NCI-H2029 (cell line): Measurements from ENCODE around the gene STPG2.

Experiments
- DNase-seq: peaks from one replicate; lab custom pipeline; 2025; lab: John Stamatoyannopoulos, UW

Gene STPG2

DNA sequence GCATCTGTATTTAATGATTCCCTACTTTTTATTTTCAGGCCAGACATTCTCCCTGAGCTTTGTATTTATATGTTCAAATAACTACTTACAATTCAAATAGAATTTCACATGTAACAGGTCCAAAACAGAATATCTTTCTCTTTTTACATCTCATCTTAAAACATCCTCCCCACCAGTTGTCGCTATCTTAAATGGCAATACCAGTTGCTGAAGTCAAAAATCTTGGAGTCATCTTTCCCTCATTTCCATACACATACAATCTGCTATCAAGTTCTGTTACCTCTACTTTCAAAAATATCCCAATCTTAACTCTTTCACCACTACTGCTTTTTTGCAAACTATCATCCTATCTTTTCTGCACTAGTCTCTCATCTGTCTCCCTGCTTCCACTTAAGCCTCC, 330.5 kb downstream of the STPG2 start:
- no peak for DNase-seq

DNA sequence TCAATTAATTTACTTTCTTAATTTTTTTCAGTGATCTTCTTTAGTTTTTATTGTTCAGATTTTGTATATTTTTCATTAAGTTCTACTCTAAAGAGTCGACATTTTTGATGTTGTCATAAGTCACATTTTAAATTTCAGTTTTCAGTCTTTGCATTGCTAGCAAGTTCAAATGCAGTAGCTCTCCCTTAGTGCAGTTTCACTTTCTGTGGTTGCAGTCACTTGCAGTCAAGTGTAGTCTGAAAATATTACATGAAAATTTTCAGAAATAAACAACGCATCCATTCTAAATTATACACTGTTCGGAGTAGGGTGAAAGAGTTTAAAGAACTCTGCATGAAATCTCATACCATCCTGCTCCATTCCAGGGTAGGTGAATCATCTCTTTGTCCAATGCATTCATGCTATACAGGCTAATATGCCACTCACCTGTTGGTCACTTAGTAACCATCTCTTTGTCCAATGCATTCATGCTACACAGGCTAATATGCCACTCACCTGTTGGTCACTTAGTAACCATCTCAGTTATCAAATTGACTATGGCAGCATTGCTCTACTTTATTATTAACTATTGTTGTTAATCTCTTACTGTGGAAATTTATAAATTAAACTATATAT, 356.9 kb downstream of the STPG2 start:
- no peak for DNase-seq

DNA sequence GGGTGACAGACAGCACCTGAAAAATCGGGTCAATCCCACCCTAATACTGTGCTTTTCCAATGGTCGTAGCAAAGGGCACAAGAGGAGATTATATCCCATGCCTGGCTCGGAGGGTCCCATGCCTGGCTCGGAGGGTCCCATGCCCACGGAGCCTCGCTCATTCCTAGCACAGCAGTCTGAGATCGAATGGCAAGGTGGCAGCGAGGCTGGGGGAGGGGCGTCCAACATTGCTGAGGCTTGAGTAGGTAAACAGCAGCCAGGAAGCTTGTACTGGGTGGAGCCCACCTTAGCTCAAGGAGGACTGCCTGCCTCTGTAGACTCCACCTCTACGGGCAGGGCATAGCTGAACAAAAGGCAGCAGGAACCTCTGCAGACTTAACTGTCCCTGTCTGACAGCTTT, 365.1 kb downstream of the STPG2 start:
- DNase-seq = no peak

DNA sequence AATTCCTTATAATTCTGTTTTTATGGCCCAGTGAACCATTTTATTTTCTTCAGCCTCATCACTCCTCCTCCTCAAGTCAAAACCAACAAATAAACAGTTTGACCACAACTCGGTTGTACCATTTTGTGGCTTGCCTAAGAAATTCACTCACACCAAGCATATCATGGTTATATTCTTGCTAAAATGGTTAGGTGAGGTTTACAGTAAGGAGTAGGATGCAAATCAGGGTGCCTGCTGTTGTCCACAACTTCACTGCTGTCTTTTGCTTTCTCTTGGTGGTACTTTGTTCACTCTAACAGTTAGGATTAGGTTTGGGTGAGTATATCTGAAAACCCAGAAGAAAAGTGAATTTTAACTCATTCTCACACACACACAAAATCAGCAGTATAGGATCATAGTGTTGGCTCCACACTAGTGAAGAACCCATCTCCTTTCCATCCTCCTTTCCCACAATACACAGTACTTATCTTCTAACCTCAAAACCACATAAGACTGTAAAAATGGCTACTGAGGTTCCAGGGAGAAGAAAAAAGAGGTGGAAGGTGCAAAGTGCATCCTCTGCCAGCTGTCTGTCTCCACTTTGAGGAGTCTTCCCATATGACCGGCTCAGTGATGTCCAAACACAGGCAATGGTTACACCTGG, 368.8 kb downstream of the STPG2 start:
- no peak for DNase-seq

DNA sequence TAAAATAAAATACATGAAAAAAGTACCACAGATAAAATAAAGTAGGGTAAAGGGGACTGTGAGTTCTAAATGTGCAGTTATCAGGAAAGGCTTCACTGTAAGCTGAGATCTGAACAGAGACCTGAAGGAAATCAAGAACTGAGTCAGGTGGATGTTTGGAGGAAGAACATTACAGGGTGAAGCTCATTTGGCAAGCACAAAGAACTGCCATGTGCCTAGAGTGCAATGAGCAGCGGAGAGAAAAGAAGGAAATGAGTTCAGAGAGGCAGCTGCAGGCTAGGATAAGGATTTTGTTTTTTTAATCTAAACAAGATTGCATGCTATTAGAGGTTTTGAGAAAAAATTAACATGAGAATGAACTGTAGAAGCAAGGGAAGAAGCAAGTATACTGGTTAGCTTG, 373.1 kb downstream of the STPG2 start:
- DNase-seq = no peak

DNA sequence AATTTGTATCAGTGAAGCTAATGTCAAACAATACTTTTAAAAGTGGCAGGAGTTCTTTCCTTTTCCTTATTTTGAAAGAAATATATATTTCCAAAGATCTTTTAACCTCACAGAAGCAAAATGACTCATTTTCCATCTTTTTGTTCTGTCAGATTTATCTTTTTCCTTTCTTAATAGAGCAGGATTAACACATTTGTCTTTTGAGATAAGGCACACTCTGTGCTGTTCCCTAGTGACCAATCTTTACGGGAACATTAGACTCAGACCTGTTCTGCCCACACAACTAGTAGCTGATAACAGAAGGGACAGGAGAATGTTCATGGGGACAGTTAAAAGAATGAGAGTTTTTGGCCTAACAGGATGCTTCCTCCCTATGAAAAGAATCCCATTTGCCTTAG, 381.2 kb downstream of the STPG2 start:
- no peak for DNase-seq

DNA sequence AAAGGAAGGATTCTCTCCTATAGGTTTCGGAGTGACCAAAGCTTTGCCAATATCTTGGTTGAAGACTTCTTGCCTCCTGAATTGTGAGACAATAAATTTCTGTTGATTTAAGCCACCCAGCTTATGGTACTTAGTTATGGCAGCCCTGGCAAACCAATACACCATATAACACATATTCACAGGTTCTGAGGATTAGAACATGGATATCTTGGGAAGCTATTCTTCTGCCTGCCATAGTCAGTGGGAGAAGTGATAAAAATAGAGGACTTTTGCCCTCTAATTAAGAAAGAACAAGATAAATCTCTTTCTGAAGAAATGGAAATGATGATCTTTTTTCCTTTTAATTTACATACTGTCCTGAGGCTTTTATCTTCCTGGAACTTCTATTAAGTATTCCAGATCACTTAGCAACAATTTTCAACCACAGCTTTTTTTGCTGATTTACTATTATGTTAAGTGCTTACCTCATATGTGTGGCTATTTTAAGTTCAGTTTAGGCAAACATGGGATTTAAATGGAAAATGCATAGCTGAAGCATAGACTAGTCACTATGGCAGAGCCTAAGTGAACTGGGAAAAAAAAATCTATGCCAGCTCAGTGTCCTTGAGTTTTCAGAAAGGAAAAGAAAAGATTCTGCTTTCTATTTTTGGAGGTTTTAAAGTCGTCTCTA, 381.7 kb downstream of the STPG2 start:
- no peak for DNase-seq

DNA sequence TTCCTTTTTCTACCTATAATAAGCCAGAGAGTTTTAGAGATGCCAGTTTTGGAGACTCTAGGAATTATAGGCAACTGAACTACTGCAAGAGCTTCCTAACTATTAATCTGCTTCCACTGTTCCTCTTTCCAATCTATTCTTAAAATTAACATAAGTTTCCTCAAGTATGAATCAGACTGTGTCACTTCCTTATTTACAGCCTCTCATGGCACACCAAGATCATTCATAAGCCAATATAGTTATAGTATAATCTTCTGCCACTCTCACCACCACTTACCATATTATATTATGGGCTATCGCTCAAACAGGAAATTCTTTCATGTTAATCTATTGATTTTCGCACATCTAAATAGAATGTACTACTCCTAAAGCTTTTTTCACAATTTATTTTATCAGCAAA, 383.5 kb downstream of the STPG2 start:
- DNase-seq = no peak

DNA sequence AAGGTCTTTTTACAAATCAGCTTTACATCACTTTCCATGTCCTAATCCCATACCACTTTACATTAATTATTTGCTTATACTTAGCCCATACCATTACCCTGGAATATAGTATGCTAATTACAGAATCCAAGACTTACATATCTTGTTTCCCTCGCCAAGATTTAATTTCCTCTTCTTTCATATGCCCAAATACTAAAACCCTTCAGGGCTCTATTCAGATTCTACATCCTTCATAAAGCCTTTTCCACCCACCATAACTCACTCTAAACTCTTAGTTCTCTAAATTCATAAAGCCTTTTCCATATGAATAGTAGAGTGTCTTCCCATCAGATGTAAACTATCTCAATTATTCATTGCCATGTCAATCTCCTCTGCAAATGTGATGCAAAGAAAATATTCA, 390.7 kb downstream of the STPG2 start:
- no peak for DNase-seq

DNA sequence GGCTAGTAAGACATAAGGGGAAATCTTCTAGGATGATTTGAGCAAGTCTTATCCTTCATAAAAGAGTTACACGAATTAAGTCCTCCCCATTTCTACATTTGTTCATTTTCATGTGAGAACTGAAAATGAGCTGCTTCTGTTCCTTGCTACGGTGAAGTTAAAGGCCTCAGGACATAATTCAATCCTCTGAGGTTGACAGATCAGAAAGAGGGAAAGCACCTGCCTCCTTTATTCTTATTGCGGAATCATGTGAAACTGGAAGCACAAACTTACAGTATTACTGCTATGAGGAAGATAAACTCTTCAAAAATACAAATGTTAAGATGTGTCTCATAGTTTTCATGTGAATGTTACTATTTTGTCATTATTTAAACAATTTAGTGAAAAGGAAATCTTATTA, 395.3 kb downstream of the STPG2 start:
- DNase-seq = no peak

DNA sequence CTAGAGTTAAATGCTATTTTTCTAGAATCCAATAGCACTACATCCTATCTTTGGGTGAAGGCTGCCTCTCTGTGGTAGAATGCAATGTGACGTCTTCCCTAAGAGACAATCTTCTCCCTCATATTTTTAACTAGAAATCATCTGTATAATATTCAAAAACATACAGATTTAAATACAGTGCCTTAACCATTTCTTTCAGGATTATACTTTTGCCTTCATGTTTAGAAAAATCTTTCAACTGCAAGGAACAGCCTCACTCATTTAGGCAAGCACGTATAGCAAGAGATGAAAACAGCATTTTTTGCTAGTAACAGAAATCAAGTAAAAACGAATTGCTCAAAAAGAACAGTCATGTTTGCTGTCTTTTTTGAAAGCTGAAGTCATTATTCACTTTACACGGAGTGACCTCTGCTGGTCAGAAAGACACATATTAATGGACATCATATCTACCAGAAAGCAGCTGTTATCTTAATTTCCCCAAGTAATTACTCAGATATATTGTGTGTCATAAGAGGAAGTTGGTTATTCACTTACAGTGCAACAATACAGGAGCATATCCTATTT, 422.3 kb downstream of the STPG2 start:
- peak; percentile 74 for DNase-seq

DNA sequence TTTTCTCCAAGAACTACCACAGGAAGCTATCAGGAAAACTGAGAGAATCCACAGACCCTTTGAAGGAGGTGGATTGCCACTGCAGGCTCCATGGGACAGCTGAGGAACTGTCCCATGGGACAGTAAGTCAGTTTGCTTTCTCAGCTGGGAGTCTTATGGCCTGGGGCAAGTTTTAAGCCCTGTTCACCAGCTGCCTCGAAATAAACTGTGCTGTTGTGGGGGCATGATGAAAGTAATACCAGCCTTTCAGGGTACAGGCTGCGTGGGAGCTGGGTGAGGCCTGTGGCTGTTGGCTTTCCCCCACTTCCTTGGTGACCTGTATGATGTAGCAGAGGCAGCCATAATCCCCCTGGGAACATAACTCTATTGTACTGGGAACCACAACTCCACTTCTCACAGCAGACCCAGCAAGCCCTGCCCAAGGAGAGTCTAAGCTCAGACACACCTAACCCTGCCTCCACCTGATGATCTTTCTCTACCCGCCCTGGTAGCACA, 452.1 kb downstream of the STPG2 start:
- no peak for DNase-seq

DNA sequence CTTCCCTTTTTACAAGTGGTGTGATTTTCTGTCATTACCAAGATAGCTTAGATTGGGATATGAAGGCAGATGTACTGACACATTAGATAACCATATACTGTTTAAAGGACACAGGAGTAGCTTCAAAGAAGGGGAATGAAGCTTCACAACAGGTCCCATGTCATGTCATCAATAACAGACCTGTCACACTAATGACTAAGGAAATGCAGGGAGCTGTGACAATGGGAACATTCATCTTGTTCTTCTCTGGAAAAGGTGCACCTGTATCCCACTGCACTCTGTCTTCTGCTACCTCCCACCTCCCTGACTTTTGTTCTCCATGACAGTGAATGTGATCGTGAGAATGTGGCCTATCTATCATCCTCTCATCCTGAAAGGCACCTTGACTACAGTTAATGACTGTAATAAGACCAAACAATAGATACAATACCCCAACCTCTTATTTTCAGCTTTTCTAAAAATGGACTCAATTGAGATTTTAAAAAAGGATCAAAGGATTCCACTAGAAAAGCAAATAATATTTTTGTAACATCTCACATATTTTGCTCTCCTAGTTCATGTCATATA, 472.5 kb downstream of the STPG2 start:
- no peak for DNase-seq

DNA sequence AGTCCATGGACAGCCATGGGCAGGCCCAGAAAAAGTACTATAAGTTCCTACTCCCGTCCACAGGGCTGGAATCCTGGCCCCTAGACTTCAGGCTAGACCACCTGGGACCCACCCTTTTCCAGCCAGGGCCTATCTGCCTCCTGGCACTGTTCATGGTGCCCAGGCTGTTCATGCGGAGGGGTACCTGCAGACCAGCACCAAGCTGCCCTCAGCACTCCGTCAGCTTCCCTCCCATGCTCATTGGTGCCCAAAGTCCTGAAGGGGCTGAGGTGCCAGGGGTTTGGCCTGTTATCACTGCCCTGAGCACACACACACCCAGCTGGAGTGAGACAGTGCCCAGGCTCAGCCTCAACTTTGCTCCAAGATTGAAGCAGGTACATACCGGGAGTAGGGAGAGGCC, 477.7 kb downstream of the STPG2 start:
- DNase-seq = no peak

DNA sequence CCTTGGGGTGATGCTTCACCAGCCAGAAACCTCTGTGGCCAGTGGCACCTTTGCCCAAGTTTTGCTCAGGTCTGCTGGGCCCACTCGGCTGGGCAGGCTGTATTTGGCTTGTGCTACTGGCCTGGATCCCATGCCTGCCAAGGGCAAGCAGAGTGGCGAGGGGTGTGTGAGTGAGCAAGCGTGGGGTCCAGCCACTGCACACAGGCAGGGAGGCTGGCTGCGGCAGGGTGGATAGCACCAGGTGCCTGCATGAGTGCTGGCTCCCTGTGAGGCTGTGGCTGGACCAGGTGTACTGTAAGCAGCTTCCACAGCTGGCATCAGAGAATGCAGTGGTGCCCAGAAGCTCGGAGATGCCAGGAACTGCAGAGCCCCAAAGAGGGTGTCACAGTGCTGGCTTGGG, 478.5 kb downstream of the STPG2 start:
- no peak for DNase-seq

DNA sequence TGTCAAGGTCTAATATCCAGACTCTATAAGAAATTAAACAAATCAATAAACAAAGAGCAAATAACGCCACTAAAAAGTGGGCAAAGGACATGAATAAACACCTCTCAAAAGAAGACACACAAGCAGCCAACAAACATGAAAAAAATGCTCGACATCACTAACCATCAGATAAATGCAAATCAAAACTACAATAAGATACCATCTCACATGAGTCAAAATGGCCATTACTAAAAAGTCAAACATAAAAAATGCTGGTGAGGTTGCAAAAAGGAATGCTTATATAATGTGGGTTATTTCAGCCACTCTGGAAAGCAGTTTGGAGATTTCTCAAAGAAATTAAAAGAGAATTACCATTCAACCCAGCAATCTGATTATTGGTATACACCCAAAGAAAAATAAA, 481.1 kb downstream of the STPG2 start:
- no peak for DNase-seq

DNA sequence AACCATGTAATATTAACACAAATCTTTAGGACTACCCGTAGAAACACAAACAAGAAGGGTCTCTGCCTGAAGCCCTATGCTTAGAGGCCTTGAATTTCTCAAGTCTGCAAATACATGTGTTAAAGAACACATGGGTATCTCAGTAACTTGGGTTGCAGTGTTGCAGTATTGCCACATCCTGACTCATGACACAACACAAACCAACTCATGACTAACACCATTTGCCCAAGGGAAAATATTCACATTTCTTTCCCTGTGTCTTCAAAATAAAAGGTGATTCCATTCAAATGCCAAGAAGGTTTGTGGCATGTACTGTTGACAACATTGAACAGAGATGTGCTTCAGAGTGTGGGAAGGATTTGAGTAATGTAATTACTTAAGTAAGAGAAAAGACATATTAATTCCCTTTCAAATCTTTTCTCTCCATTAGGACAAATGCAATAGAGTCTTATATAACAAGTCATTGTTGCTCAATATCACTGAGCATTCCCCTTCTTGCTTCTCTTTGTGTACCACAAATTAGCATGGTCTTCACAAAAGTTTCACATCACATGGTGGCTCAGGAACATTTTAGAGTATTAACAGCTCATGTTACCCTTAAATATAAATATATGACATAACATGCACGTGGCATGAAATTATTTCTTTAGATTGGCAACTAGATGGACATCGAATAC, 487.1 kb downstream of the STPG2 start:
- DNase-seq = no peak

DNA sequence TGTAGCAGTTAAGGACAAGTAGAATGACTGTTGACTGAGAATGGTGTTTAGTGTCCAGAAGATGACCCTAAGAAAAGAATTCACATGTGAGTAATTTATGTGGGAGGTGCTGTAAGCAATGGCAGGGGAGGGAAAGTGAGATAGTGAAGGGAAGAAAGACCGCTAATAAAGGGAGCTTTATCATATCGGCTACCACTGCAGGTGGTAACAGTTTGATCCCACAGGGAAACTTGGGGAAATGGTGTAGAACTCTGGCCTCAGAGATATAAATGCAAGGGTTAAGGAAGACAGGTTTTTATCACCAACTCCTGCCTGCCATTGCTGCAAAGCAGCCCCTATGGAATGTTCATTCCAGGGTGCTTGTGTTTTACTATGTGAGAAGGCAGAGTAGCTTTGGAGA, 489.6 kb downstream of the STPG2 start:
- no peak for DNase-seq

DNA sequence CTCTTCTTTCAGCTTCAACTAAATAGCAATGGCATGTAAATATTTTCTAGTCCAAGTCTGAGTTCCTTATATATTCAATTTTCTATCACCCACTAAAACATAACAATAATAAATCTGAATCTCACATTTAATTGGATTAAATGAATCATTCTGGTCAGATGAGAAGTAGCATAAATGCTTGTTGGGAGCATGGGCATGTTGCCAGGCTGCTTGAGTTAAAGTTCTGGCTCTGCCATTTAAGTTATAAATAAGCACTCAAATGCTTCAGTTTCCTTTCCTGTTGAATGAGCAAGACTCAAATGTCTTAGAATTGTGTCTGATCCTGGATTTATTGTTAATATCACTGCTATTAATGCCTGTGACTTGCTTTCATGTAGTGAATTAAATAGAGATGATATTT, 496.3 kb downstream of the STPG2 start:
- no peak for DNase-seq

DNA sequence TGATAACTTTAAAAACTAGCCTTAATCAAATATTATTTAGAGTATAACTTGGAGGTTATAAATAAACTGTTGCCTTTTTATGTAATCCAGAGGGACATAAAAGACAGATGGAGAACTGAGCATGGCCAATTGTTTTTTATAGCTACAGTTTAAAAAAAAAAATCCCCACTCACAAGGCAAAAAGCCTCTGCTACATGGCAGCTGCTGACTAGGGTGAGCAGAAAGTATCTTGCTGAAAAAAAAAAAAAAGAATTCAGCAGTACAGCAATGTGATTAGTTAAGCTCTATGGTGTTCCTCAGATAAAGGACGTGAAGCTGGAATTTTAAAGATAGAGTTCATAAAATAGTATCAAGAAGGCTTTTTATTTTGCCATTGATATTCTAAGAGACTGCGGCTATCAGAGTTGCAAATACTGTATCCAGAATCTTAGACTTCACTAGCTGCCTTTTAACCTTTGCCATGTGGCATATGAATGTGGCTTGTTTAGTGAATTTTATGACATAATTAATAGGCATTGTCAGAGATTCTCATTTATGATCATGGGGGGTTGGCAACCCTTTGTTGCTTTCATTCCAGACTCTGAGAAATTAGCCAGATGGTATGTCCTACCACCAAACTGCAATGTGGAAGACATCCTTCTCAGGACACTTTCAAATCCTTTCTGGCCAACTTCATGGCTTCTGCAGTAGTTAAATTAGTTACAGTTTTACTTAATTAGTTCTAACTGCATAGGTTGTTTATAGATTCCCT, 498.0 kb downstream of the STPG2 start:
- DNase-seq = no peak

DNA sequence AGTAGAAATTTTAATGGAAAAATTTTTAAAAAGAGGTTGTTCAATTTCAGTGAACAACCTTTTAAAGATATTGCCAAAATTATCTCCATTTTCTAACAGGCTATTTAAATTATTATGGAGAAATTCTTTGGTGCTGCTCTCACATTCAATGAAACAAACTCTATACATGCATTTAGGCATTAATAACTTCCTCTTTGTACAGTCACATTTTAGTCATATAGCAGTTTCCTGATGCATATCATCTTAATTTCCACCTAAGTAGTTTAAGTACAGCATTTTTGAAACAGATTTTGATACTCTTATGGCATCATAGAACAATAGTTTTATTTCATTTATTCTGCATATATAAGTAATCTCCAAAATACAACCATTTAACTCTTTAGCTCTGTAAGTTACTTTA, 500.1 kb downstream of the STPG2 start:
- no peak for DNase-seq

DNA sequence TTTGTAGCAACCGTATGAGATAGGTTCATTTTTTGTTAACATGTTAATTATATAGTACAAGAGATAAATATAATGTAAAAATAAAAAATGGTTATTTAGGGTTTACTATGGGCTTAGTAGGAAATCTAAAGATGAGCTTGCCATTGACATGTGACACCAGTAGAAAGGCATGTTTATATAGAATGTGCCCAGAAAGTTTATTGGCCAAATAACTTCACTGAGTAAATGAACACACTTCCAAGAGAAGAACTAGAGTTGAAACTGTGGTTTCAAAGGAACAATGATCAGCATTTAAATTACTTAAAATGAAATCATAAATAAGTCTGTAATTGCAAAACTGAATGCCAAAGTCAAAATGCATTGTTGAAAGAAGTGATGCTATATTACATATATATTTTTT, 503.3 kb downstream of the STPG2 start:
- no peak for DNase-seq
